Neuron (in vitro differentiated cells): ENCODE measurements around the gene MGAT4B.
A peak's percentile ranks its signal among the peaks of the same experiment; 100 is the strongest.

Source experiments
- H2AFZ ChIP-seq: one replicate; pipeline ENCODE4 v1.6.1; 2013; ENCODE audit warnings: low read depth, mild to moderate bottlenecking, inconsistent platforms, low read length, moderate library complexity
- H3K27me3 ChIP-seq: one replicate; pipeline ENCODE4 v1.6.1; 2013; ENCODE audit warnings: low read length; ENCODE audit not compliant: insufficient read depth
- H3K36me3 ChIP-seq: one replicate; pipeline ENCODE4 v1.6.1; 2013; ENCODE audit warnings: low read length; ENCODE audit not compliant: insufficient read depth
- H3K4me1 ChIP-seq: one replicate; pipeline ENCODE4 v1.6.1; 2013; ENCODE audit warnings: low read length; ENCODE audit not compliant: insufficient read depth
- H3K4me3 ChIP-seq: 2 replicates; pipeline ENCODE4 v1.5.1; 2013; ENCODE audit warnings: mild to moderate bottlenecking, low read length, moderate library complexity
- H3K9me3 ChIP-seq: one replicate; pipeline ENCODE4 v1.6.1; 2013; ENCODE audit warnings: low read length

MGAT4B gene

GRCh38 chr5:179799644-179799973 lies 7.1 kb downstream of the MGAT4B start:
- Histone ChIP-seq H3K27me3 (no peaks in the 10 kb centered on the region), H3K36me3 (peaks cover 42% of the 10 kb centered on the region), H3K4me1 (peaks cover 17% of the 10 kb centered on the region), H2AFZ (no peak overlapping the region), H3K4me3 (no peak overlapping the region), H3K9me3 (no peaks in the 10 kb centered on the region)

- Histone ChIP-seq H3K36me3 (peaks cover 42% of the 10 kb centered on the region), H3K27me3 (no peaks in the 10 kb centered on the region), H3K4me1 (peaks cover 12% of the 10 kb centered on the region), H2AFZ (no peak overlapping the region), H3K9me3 (no peaks in the 10 kb centered on the region), H3K4me3 (no peak overlapping the region)
These were observed 7.7 kb downstream of the MGAT4B start for GRCh38 chr5:179798771-179799643.

DNA sequence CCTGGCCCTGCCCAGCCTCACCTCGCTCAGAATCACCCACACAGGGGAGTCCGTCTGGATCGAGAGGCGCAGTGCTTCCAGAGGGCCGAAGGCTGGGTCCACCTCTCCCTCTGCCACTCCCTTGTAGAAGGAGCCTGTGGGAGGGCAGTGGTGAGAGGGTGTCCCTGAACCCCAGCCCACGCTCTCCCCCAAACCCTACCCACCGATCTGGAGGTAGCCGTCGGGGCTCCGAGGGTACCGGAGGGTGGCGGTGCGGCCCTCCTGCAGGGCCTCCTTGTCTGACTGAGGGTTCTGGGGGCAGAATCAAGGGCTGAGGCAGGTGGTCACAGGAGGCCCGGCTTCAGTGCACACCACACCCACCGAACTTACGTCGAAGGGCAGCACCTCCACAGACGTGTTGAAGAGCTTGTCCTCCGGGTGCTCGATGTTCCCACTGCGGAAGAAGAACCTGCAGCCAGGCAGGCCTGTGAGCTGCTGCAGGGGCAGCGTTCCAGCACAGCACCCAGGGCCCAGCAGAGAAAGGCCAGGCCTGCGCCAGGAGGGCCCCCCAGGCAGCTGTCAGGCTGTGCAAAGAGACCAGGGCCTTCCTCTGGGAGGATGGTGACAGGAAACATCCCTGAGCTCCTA lies 8.4 kb downstream of the MGAT4B start:
- H2AFZ ChIP-seq: no peak overlapping the region
- no peaks in the 10 kb centered on the region for H3K9me3 ChIP-seq
- H3K4me1 ChIP-seq: peaks cover 6% of the 10 kb centered on the region
- no peaks in the 10 kb centered on the region for H3K27me3 ChIP-seq
- no peak overlapping the region for H3K4me3 ChIP-seq
- peaks cover 42% of the 10 kb centered on the region for H3K36me3 ChIP-seq

GRCh38 chr5:179797741-179798140 lies 8.9 kb downstream of the MGAT4B start:
- Histone ChIP-seq H3K36me3 (peaks cover 42% of the 10 kb centered on the region), H3K9me3 (no peaks in the 10 kb centered on the region), H3K4me3 (no peak overlapping the region), H2AFZ (no peak overlapping the region), H3K27me3 (no peaks in the 10 kb centered on the region), H3K4me1 (peaks cover 1% of the 10 kb centered on the region)

GRCh38 chr5:179796877-179797608 lies 9.6 kb downstream of the MGAT4B start:
- Histone ChIP-seq H3K36me3 (peaks cover 45% of the 10 kb centered on the region), H3K4me3 (no peak overlapping the region), H3K9me3 (no peaks in the 10 kb centered on the region), H3K27me3 (no peaks in the 10 kb centered on the region), H3K4me1 (no peaks in the 10 kb centered on the region), H2AFZ (no peak overlapping the region)

- Histone ChIP-seq H3K4me1 (no peaks in the 10 kb centered on the region), H3K9me3 (no peaks in the 10 kb centered on the region), H2AFZ (no peak overlapping the region), H3K27me3 (no peaks in the 10 kb centered on the region), H3K4me3 (peak overlapping the region; percentile 21), H3K36me3 (peaks cover 41% of the 10 kb centered on the region)
These were observed 10.5 kb downstream of the MGAT4B start for GRCh38 chr5:179795863-179796833.

DNA sequence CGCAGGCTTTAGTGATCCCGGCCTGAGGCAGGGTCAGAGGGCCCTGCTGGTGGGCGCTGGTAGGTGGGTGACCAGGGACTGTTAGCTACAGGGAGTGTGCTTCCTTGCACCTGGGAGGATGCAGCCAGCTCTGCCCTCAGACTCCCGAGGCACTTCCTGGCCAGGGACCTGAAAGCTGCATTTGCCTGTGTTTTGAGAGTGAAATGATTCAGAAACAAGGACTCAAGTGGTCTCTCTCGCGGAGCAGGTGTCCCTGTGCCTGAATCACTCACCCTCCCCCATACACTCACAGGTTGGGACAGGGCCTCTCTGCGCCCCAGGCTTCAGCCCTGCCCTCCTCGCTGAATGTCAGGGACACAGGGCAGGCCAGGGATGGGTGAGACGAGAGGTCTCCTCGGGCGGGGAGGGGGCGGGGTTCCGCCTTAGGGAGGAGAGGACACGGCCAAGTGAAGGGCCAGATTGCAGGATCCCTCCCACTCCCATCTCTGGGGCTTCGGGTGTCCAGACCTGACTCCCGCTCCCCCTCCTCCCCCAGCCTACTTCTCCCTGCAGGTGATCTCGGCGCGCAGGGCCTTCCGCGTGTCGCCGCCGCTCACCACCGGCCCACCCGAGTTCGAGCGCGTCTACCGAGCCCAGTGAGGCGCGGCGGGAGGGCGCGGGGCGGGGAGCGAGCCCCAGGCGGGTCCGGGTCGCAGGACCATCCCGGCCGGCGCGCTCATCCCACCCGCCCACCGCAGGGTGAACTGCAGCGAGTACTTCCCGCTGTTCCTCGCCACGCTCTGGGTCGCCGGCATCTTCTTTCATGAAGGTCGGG lies 11.4 kb downstream of the MGAT4B start:
- H3K4me1 ChIP-seq: no peaks in the 10 kb centered on the region
- H2AFZ ChIP-seq: no peak overlapping the region
- H3K27me3 ChIP-seq: no peaks in the 10 kb centered on the region
- H3K36me3 ChIP-seq: peaks cover 37% of the 10 kb centered on the region
- no peaks in the 10 kb centered on the region for H3K9me3 ChIP-seq
- H3K4me3 ChIP-seq: no peak overlapping the region

GRCh38 chr5:179794575-179794974 lies 12.1 kb downstream of the MGAT4B start:
- Histone ChIP-seq H3K27me3 (no peaks in the 10 kb centered on the region), H3K9me3 (no peaks in the 10 kb centered on the region), H2AFZ (no peak overlapping the region), H3K4me3 (no peak overlapping the region), H3K36me3 (peaks cover 30% of the 10 kb centered on the region), H3K4me1 (no peaks in the 10 kb centered on the region)

- Histone ChIP-seq H3K4me1 (no peaks in the 10 kb centered on the region), H2AFZ (no peak overlapping the region), H3K36me3 (peaks cover 27% of the 10 kb centered on the region), H3K4me3 (no peak overlapping the region), H3K9me3 (no peaks in the 10 kb centered on the region), H3K27me3 (no peaks in the 10 kb centered on the region)
These were observed 12.5 kb downstream of the MGAT4B start for GRCh38 chr5:179794171-179794570.

DNA sequence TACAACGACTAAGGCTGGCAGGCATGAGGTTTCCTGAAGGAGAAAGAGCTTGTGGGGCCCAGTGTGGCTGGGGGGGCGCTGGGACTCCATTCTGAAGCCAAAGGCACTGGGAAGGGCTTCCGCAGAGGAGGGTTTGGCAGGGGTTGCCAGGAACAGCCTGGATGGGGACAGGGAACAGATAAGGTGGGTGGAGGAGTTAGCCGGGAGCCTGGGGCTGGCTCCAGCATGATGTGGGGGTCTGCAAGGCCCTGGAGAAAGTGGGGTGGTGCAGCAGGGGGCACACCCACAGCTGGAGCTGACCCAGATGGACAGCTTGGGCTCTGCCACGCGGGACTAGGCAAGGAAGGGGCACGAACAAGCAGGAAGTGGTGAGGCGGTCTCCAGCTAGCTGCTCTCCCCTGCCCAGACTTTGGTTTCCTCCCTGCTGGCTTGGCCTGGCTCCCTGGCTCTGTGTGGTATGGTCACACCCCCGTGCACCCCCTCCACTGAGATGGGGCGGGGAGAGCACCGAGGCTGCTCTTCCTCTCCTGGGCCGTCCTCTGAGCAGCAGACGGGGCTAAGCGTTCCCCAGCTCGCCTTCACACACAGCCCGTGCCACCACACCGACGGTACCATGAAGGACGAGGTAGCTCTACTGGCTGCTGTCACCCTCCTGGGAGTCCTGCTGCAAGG lies 13.1 kb downstream of the MGAT4B start, which contains the start of gene LTC4S:
Gene LTC4S, plus strand, starts transcription at position 519 of the 672 bp plus-strand sequence. Its CDS starts 95 bp downstream, at position 614.
- no peaks in the 10 kb centered on the region for H3K4me1 ChIP-seq
- peaks cover 21% of the 10 kb centered on the region for H3K36me3 ChIP-seq
- H2AFZ ChIP-seq: no peak within 1 kb of the TSS
- no peaks in the 10 kb centered on the region for H3K27me3 ChIP-seq
- no peaks in the 10 kb centered on the region for H3K9me3 ChIP-seq
- no peak within 1 kb of the TSS for H3K4me3 ChIP-seq

GRCh38 chr5:179792612-179793467 lies 13.8 kb downstream of the MGAT4B start:
- no peaks in the 10 kb centered on the region for H3K4me1 ChIP-seq
- peaks cover 4% of the 10 kb centered on the region for H3K9me3 ChIP-seq
- H3K36me3 ChIP-seq: peaks cover 14% of the 10 kb centered on the region
- no peak overlapping the region for H3K4me3 ChIP-seq
- no peaks in the 10 kb centered on the region for H3K27me3 ChIP-seq
- no peak overlapping the region for H2AFZ ChIP-seq
